GM12891 (cell line): ENCODE measurements around the gene ASB15.

Experiments used
- POLR2A ChIP-seq: IDR thresholded peaks from 2 replicates; pipeline ENCODE4 v1.6.1; 2011; ENCODE audit warnings: low read depth, low read length, control low read depth
- POLR2AphosphoS5 ChIP-seq: IDR thresholded peaks from 2 replicates; pipeline ENCODE4 v1.6.1; 2011; ENCODE audit warnings: low read depth, low read length, control low read depth

DNA sequence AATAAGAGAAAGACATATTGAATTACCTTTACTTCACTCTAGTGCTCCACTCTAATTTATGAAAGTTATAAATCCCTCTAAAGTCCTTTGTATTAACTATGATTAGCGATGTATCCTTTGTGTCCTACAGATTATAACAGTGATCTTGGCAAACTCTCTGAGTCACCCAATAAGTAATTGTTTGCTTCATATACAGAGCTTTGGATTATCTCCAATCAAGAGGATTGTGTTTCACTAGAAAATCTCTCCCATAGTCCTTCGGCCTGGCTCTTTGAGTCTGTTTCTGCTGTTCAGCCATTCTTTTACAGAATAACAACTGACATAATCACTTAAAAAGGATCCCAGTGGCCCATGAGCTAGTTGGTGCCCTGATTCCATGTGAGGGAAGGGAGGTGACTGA, 63.5 kb downstream of the ASB15 start:
- TF ChIP-seq POLR2A (no peak), POLR2AphosphoS5 (no peak)
